Anterior cingulate cortex (tissue), 58 donors: Measurements from ENCODE around the gene TSPAN9.

ENCODE experiments used
- DNase-seq, 58 donors: peaks; one replicate each; lab custom pipeline; 2025; lab: John Stamatoyannopoulos, UW

The TSPAN9 gene

DNA sequence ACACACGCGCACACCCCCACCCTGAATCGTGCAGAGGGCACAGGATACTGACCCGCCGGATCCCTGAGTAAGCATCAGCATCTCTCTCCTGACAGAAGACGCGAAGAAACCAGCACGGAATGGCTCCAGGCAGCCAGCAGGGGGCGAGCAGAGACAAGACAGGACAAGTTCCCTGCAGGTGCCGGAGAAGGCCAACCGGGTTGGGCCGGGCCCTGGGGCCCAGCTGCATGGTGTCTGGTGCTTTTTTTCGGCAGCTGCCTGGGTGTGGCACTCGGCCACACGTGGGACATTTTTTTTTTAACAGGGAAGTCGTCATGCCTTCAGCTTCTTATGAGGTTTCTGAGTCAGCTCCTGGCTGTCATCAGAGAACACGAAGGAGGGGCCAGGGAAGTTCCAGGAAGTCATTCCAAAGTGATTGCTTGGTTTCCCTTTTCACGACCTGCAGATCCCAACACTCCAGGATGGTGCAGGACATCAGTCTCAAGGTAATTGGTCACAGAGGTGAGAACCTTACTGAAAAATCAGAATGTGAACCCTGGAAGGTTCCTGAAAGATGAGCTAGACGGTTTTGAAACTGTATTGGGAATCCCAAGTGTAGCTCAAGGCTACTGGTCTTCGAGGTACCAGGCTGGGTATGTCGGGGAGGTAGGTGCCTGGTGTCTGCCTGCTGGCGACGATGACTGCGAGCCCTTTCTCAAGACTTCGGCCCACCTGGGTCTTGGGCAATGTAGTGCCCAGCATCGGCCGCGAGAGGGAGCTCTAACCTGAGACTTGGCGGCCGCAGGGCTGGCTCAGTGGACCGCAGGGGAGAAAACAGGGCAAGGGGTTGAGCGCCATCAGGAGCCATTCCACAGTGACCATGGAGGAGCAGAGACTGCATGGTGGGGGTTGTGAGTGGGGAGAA is 223.0 kb downstream of the TSPAN9 start:
- DNase-seq = peak in 57 of 58 donors; percentile 17 to 90 (median 72)

DNA sequence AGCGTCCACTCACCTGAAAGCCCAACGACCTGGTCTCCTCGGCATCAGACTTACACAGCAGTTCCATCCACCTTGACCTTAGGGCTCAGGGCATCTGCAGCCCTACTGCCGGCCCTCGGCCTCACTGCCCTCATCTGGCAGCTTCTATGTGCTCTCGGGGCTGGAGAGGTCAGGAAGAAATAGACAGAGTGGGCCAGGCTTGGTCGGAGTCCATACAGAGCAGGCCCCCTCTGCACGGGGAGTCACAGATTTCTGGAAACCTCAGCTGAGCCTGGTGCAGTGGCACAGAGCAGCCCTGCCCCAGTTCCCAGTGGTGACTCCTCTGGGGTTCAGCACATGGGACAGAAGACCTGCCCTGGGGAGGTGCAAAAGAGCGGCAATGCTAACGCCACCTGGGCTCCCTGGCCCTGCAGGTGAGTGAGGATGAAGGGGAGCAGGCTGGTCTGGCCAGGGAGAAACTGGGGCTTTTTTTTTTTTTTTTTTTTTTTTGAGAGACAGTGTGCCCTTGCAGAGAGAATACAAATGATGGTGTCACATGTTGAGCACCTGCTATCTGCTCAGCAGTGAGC is 223.7 kb downstream of the TSPAN9 start:
- no peak for DNase-seq

DNA sequence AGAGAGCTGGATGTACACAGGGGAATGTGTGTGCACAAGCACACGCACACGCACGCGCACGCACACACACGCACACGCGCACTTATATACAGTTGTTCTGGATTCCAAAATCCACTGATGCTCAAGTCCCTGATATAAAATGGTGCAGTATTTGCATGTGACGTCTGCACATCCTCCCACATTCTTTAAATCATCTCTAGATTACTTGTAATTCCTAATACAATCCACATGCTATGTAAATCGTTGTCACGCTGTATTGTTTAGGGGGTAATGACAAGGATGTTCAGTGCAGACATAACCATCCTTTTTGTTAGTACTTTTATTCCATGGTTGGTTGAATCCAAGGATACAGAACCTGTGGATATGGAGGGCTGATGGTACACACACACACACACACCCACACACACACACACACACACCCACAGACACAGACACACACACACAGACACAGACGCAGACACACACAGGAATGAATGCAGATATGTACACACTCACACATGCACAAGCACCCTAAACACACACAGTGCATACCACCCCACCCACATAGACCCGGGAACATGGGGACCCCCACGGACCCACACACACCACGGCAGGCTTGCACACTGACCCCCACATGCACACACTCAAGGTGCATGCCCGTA is 225.3 kb downstream of the TSPAN9 start:
- DNase-seq = no peak

DNA sequence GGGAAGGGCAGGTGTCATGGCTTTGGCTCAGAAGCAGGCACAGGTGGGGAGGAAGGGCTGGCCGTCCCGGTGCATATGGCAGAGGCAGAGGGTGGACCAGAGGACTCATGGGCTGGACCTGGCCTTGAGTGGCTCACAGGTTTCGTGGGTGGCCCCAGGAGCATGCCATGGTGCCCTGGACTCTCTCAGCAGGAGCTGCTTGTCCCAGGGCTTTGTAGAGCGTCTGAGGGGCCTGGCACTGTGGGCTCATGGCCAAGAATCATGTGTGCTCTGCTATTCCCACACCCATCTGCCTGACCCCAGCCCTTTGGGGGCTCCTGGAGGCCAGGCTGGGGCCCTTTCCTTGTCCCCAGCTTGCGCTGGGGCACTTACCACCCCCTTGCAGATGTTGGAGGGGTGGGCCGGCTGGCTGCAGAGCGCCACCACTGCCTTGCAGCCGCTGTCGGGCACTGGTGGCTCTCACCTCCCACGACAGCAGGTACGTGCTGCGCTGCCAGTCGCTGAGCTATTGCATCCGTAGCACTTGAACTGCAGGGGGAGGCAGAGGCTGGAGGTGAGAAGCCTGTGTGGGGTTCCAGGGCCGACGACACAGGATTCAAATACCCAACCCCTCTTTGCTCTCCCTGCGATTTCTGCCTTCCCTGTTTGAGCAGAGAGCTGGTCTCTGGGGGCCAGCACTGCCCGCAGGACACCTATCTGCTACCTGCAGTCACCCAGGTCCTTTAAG is 226.4 kb downstream of the TSPAN9 start:
- peak in 2 of 58 donors; percentile 22 to 31 for DNase-seq

DNA sequence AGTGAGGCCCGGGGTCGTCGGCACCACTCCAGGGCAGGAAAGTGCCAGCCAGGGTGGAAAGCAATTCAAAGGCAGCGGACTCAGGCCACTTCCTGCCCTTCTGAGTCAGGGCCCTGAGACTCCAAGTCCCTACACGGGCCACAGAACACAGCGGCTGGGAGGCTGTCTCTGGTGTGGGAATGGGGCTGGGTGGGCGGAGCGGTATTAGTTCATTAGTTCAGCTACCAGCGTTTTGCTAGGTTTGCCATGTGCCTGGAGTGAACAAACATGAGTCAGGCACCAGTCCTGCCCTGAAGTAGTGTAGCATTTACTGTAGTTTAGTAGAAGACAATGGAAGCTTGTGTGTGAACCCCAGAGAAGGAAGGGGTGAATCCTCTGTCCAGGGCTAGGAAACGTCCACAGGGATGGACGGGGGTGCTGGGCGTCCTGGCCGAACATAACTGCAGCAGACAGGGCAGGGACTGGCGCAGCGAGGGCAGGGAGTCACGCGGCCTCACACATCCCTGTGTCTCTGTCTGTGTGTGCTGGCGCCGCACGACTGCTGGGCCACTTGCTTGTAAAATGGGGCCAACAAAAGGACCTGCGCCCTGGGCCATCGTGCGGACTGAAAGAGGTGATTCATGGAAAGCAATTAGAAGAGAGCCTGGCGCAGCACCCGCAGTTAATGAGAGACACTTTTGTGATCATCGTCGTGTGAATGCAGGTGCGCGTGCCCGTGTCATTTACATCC is 227.4 kb downstream of the TSPAN9 start:
- peak in 22 of 58 donors; percentile 8 to 53 (median 22) for DNase-seq

DNA sequence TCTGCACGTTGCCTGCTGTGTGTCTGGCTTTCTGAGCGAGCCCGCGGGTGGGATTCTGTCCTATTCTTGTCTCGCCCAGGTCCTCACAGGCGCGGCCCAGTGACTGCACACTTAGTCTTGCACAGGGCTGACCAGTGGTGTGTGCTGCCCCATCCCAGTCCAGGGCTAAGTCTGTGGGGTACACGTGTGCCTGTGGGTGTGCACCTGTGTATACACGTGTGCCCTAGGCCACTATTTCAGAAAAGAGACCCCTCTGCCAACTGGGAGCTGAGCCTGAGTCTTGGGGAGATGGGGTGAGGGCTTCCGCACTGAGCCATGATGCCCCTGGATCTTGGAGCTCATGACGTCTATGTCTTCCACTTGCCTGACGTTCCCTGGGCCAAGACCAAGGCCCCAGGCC is 228.3 kb downstream of the TSPAN9 start:
- no peak for DNase-seq

DNA sequence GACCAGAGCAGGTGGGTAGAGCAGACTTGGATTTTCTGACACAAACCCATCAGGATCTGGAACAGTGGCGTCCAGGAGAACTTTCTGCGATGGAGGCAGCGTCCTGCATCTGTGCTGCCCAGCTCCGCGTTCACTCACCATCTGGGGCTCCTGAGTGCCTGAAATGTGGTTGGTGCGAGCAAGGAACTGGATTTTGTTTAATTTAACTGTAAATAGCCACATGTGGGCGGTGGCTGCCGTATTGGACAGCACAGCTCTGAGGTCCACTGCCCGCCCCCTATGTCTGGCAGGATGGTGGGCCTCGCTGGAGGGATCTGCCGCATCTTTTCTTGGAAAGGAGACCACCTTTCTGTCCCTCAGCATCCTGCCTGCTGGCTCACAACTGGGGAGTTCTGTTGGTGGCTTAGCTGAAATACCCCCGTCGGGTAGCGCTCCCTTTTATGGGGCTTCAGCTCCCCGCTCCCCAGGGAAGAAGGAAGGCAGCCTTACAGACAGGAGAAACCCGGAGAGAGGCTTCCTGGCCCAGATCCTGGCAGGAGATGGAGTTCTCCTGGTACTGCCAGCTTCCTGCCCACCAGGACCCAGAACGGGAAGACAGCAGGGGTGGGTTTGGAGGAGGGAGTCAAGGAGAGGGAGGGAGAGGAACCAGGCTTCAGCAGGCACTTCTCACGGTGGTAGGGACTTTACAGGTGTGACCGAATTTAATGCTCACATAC is 228.9 kb downstream of the TSPAN9 start:
- peak in 21 of 58 donors; percentile 6 to 75 (median 41) for DNase-seq

DNA sequence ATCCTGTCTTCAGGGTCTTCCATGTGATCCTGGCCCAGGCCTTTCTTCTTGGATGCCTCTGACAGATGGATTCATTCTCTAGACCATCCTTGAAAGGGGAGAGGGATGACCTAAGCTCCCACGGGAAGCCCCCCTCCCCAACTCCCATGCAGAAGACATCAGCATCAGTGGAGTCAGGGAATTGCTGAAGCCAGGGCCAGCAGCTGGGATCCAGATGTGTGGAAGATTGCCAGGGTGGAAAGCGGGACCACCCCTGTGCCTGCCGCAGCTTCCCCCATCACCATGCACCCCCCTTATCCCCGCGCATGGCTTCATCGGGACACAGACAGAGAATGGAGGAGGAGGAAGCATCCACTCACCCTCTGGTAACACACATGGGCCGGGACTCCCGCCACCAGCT is 230.2 kb downstream of the TSPAN9 start:
- no peak for DNase-seq

DNA sequence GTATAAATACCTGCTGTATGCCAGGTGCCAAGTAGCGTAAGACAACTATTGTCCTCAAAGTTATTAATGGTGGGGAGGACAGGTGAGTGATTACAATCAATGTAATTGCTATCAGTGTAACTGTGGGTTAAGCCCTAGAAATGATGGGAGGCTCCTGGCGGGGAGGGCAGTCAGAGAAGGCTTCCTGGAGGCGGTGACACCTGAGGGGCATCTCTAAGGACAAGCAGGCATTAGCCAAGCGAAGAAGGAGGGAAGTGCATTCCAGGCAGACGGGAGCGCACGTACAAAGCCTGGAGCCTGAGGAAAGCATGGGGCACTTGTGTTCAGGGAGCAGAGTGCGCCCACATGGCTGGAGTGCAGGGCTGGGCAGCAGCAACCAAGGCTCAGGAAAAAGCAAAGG is 230.9 kb downstream of the TSPAN9 start:
- no peak for DNase-seq

DNA sequence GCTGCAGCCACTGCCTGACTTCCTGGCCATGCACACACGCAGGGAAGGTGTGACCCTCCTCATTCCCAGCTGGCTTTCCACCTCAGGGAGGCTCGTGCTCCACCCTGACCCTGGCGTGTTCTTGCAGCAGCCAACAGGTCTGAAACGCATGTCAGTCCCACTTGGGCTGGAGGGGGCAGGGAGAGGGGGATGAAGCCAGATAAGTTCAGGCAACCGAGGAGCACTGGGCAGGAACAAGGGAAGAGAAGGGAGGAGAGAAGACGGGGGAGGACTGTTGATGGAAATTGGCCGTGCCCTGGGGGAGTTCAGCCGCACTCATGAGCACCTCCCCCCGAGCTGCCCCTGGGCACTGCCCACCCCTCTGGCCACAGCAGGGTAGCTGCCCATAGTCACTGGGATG is 231.4 kb downstream of the TSPAN9 start:
- DNase-seq = no peak

DNA sequence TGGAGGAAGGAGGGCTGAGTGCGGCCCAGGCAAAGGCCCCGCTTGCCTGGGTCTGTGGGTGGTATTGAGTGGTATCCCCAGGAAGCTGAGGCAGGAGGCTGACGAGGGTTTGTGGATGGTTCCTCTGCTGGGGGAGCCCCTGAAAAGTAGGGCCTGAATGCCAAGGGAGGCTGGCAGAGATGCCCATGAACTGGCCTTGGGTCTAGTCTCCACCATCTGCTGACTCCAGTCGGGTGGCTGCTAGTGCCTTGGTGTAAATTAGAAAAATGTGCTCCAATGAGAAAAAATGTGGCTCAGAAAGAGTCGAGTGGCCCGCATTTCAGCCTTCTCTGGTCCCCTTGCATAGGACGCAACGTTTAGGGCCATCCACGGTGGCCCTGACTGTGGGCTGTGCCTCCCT is 232.6 kb downstream of the TSPAN9 start:
- no peak for DNase-seq

DNA sequence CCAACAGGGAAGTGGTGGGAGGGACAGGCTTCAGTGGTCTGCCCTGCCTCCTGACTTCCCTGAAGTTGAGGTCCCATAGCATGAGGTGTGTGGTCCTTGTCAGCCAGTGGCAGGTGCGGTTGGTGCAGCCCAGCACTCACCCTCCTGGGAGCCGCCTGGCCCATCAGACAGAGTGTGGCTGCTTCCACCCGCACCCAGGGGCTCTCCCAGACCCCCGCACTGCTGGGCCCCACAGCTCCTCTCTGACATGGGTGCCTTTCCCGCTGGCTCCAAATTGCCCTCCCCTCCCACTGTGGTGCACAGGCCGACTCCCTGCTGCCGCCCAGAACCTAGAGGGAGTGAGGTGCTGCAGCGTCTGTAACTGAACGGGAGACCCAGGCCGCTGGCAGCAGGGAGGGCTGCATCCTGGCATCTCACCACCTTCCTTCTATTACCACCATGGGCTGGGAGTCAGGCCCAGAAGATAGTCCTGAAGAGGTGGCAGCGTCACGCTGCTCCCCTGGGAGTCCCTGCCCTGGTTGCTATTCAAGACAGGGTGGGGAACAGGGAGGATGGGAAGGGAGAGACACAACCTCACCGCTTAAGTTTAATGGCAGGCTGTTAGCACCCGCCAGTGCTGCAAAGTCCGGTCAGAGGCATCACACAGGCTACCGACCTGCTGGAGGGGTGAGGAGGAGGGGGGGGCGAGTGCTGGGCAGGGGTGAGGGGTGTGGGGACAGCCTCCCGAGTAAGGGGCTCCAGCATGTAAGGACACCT is 233.3 kb downstream of the TSPAN9 start:
- no peak for DNase-seq

DNA sequence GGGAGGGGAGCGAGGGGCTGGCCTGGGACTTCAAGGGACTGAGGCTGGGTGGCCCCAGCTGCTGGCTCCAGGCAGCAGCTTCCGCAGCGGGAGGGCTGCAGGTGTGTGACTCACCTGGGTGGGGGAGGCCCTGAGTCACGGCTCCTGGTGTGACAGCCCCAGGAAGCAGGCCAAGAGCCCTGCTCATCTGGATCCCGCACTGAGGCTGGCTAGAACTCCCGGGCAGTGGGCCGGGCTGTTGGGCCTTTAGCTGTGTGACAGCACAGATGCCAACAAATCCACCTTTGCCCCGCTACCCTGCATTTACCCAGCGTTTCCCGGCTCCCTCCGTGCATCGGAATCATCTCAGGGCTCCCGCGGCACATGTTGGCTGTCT is 233.8 kb downstream of the TSPAN9 start:
- peak in 1 of 58 donors; percentile 50 for DNase-seq

DNA sequence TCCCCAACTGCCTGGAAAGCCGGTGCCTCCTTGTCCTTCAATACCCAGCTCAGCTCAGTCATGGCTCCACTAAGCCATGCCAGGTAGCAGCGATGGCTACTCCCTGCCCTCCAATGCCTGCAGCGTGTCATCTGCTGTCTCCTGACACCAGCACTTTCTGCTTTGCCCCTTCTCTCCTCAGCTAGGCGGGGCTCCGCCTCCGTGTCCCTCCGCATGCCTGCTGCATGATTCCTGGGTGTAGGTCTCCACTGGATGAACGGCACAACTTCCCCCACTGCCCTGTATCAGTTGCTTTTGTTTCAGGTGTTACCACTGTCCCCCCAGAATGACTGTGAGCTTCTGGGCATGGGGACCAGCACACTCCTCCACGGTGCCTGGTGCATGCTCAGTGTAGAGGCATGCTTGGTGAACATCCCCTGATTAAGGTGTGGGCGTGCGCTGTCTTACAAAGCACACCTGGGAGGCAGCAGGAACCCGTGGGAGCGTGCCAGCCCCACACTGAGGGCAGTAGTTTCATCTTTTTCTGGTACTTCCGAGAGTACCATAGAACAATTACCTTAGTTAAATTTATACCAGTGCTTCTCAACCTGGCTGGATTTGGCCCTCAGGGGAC is 234.4 kb downstream of the TSPAN9 start:
- peak in 1 of 58 donors; percentile 54 for DNase-seq

DNA sequence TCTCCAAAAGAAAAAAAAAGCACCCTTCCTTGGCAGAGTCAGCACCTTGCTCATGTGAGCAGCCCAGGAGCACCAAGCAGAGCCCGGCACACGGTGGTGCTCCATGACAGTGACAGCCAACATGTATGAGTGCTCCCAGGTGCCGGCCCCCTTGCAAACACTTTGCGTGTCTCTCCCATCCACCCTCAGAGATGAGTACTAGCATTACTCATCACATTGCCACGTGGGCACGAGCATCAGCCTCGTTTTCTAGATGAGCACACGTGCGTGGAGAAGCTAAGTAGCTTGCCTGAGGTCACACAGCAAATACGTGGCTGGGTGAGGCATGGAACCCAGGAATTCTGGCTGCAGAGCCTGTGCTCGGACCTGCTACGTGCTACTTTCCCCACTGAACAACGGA is 235.9 kb downstream of the TSPAN9 start:
- DNase-seq = peak in 29 of 58 donors; percentile 4 to 64 (median 33)

DNA sequence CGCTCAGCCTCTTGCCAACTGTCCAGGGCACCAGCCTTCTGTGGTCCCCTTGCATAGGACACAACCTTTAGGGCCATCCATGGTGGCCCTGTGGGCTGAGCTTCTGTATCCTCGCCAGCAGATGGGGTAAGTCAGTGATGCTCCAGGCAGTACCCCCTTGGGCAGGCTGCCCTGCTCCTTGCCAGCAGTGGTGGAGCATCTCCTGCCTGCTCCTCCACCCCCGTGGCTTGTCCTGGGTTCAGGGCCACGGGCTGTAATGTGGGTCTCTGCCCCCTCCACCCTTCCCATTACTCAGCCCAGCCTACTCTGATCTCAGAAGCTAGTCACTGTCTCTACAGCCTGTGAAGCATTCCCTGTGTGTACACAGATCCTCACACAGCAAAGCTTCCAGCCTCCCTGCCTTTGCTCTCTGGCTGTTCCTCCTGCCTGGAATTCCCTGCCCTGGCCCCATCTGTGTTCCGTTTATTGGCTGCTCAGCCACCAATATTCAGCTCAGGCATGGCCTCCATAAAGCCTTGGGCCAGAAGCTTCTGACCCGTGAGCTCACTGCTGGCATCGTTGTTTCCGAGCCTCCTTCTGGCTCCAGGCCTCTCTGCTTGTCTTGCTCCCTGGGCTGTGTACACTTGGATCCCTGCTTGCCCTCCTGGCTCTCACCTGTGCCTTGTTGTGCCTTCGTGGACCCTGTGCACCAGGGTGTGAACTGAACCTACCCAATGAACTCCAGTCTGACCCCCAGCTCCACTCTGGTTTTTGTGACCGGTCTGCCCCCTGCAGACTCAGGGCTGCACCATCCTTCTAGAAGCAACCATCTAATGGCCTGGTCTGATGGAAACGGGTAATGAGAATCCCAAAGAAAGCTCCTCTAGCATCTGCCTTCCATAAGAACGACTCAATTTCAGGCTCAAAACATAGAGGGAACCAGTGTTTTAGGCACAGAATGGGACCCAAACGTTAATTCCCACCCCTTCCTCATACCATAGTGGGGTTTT is 236.8 kb downstream of the TSPAN9 start:
- DNase-seq = peak in 33 of 58 donors; percentile 9 to 54 (median 31)

DNA sequence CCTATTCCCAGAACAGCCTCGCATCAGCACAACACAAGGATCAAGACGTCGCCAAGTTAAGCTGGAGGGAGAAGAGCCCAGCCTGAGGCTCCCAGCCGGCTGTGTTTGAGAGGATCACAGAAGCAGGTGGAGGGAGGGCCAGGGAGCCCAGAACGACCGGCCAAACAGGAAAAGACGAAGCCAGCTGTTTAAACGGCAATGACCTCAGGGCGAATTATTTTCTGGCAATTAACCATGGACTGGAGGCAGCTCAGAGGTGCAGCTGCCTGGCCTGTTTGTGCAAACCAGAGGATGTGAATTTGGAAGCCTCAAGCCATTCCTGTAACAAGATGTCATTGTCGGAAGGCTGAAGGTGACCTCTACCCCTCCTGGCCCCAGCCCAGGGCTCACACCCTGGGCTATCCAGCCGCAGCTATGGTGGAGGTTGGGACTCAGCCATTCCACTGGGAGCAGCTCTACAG is 238.1 kb downstream of the TSPAN9 start:
- no peak for DNase-seq
